ENCODE measurements around the gene NPAS3.

NPAS3 gene

DNA sequence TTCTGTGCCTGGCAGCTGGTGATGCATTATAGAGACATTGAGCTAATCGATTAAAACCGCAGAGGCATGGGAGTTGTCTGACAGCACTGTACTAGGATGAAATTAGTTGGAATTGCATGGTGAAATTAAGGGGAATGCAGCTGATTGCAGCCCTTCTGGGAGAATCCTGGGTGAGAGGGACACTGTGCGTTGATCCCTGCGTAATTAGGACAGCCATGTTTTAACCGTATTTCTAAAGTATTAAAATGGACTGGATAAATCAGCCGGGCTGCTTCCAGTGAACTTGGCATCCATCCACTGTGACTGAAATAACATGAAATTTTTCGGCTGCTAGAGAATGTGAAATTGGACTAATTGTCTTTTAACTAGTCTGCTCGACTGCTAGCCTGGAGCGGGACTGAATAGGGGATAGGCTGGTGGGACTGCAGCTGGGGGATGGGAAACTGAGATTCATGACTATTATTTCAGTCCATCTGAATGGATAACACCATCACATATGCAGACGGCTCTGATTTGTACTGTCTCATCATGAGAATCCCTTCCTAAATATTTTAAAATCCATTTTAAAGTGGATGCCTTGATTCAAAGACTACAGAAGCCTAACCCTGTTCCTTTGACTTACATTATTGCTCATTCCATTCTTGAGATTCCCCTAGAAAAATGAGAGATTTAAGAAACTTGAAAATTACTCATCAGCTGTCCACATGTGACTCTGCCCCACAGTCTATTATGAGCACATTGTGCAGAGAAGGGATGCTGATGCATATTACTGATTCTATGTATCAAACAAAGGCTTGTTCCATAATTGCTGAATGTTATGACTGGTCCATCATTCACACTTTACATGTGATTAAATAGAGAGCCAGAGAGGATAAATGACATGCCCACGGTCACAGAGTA lies 343.9 kb downstream of the NPAS3 start:
- DNase-seq (ENCODE audit: low spot score) = no peak
- TF ChIP-seq CTCF (IDR thresholded peaks at IDR 0.05; ENCODE audit: extremely low read depth, missing control alignments) = no peak

DNA sequence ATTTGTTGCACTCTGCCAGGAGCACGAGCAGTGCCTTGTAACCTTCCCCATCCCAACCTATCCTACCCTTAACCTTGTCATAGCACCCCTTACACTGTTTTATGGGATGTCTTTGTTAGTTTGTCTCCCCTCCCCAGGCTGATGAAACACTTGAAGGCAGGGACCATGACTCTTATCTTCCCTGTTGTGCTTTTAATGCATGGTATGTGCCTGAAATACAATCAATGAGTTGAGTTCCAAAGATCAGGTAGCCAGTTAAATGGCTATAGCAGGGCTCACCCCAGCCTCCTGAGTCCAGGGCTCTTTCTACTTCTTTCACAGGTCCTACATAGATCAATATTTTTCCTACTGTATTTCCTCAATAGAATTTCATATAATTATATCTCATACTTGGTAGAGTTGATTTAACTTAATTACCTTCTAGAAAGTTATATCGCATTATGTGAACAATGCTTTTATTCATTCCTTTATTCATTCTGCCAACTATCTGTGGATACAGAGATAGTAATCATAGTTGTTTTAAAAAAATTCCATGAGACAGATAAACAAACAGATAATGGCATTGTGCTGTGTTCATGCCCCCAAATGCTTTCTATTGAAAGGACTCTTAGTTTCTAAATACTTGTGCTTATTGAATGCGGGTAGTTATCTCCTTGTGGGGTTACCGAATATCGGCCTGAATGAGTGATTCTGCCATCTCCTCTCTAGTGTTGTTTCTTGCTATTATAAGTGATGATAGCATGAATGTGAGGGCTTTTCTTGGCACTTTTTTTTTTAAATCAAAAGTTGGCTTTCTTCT lies 347.4 kb downstream of the NPAS3 start:
- no peak for TF ChIP-seq CTCF (IDR thresholded peaks at IDR 0.05; ENCODE audit: extremely low read depth, missing control alignments)
- no peak for DNase-seq (ENCODE audit: low spot score)

DNA sequence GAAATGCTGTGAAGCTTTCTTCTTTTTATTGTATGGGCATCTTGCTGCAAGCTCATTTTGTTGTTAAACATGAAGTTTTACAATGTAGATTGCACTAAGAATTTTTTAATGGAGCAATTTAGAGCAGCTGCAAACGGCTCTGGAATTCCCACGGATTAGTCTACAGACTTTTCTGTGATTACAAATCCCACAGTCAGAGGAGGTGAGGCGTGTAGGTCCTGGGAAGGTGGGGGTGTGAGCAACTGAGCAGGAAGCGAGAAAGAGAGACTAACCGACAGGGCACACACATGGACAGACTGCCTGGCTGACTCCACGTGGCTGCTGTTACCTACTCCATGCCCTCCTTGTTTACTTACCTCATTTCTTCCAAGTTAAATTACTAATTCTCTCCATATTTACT lies 348.5 kb downstream of the NPAS3 start:
- TF ChIP-seq CTCF (IDR thresholded peaks at IDR 0.05; ENCODE audit: extremely low read depth, missing control alignments) = no peak
- DNase-seq (ENCODE audit: low spot score) = no peak

GRCh38 chr14:33290641-33291040 lies 352.0 kb downstream of the NPAS3 start:
- no peak for DNase-seq (ENCODE audit: low spot score)
- no peak for TF ChIP-seq CTCF (IDR thresholded peaks at IDR 0.05; ENCODE audit: extremely low read depth, missing control alignments)

DNA sequence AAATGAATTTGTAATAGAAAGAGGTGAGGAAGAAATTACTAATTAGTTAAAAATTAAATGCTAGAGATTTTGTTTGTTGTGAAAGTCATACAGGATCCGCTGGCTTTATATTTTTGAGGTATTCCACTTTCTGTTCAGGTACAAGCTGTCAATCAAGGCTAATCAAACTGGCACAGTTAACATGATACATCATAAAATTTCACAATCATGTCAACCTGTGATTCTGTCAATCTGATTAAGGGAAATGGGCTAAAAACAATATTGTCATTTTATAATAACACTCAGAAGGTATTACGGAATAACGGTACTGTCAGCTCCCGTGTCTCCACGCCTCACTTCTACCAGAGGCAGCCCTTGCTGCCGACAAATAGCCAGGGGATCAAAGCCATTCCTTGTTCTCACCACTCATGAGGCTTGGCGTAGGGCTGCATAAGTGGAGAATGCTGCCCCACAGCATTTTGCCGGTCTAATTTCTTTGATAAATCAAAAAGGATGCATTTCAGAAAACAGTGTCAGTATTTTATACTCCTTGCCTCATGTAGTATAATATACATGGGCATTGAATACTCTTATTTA lies 352.9 kb downstream of the NPAS3 start:
- DNase-seq (ENCODE audit: low spot score) = no peak
- TF ChIP-seq CTCF (IDR thresholded peaks at IDR 0.05; ENCODE audit: extremely low read depth, missing control alignments) = no peak

- no peak for TF ChIP-seq CTCF (IDR thresholded peaks at IDR 0.05; ENCODE audit: extremely low read depth, missing control alignments)
- no peak for DNase-seq (ENCODE audit: low spot score)
Observed at GRCh38 chr14:33294419-33294818, 355.7 kb downstream of the NPAS3 start.

DNA sequence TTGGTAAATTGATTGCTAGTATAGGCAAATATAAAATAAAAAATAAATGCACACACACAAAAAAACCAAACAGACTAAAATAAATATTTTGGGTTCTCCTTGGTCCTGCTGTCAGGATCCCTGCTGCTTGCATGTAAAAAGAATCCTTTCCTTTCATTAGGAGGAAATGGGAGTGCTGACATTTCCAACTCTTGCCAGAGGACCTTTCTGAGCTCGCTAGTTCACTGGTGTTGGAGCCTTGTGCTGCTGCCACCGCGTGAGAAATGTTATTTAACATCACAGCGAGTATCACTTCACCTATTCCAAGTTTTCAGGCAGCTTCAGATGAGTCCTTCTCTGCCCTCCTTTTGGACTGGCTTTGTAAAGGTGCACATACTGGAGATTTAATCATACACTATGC lies 358.9 kb downstream of the NPAS3 start:
- no peak for TF ChIP-seq CTCF (IDR thresholded peaks at IDR 0.05; ENCODE audit: extremely low read depth, missing control alignments)

More for the DNA sequence above, 358.9 kb downstream of the NPAS3 start:
- DNase-seq (ENCODE audit: low spot score) = no peak

Data from GM20000 (cell line).